HG03432 (cell line): ENCODE results near the gene ZNF385B.

Experiments
- ATAC-seq: cut with Tn5 transposase; IDR thresholded peaks from one replicate; pipeline ENCODE4 v1.9.1; 2021; ENCODE audit warnings: mild to moderate bottlenecking, moderate library complexity; ENCODE audit not compliant: unreplicated experiment

Gene ZNF385B

DNA sequence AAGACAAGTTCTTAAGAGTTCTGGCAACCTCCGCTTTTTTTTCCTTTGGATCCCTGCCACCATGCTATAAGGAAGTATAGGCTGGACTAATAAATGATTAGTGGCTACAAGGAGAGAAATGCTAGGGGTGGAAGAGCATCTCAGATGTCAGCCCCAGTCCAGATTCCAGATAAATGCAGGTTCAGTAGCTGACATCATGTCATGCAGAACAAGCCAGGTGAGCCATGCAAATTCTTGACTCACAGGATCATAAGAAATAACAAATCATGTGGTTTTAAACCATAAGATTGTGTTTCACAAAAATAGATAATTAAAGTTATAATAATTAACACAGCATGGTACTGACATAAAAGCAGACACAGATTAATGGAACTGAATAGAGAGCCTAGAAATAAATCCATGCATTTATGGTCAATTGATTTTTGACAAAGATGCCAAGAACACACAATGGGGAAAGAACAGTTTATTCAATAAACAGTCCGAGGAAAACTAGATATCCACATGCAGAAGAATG lies 443.9 kb downstream of the ZNF385B start:
- no peak for ATAC-seq

DNA sequence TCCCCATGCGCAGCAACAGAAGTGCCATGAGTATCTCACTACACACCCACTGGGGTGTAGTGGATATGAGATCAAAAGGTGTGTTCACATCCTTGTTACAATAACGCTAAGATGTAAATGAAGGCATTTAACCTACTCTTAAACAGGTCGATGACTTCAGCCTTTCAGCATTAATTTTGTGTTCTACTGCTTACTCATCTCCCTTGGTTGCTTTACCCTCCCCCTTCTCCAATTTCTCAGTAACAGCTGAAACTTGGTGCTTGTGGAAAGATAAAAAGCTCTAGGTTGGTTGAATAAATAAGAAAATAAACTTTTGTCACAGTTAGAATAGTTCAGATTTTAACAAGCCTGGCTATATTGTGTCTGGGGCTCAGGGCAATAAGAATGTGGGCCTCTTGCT lies 449.3 kb downstream of the ZNF385B start:
- no peak for ATAC-seq

DNA sequence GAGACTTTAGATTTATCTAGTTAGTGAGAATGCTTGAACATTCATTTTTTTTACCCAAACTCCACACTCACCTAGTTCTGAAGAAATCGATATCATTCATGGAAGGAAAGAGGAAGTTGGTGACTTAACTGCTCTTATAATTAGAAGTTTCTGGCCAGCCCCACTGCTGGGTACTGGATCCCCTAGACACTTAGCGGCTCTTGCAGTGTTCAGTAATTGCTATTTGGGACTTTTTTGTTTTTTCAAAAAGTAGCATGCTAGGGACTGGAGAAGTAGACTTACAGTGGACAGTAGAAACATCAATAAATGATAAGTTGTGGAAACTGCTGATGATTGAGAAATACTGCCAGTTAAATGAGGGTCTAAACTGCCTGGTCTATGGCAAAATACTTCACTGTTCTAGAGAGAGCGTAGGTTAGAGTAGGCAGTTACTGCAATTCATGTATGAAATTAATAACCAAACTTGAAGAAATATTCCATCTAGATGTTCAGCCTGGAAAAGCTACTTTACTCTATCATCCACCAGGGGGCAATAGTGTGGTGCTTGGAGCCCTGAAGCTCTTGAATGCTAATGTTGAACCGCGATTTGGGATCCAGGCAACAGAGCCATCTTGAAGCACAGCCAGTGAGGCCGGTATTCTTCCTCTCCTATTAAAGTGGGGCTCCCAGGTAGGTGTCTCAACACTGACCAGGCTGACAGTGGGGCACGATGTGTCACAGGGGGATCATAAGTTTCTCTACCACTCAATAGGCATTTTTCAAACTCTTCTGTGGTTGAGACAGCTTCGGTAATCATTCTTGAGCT lies 450.7 kb downstream of the ZNF385B start:
- ATAC-seq: peak; percentile 89

GRCh38 chr2:179403624-179404023 lies 457.8 kb downstream of the ZNF385B start:
- no peak for ATAC-seq

GRCh38 chr2:179393481-179393880 lies 467.9 kb downstream of the ZNF385B start:
- no peak for ATAC-seq
